ENCODE data around the gene TMEM240.
"Not testable (repeated sequence)": the region's sequence is repeated elsewhere in the genome, so short reads cannot be mapped to it uniquely, and the experiment has no call there.

The TMEM240 gene

DNA sequence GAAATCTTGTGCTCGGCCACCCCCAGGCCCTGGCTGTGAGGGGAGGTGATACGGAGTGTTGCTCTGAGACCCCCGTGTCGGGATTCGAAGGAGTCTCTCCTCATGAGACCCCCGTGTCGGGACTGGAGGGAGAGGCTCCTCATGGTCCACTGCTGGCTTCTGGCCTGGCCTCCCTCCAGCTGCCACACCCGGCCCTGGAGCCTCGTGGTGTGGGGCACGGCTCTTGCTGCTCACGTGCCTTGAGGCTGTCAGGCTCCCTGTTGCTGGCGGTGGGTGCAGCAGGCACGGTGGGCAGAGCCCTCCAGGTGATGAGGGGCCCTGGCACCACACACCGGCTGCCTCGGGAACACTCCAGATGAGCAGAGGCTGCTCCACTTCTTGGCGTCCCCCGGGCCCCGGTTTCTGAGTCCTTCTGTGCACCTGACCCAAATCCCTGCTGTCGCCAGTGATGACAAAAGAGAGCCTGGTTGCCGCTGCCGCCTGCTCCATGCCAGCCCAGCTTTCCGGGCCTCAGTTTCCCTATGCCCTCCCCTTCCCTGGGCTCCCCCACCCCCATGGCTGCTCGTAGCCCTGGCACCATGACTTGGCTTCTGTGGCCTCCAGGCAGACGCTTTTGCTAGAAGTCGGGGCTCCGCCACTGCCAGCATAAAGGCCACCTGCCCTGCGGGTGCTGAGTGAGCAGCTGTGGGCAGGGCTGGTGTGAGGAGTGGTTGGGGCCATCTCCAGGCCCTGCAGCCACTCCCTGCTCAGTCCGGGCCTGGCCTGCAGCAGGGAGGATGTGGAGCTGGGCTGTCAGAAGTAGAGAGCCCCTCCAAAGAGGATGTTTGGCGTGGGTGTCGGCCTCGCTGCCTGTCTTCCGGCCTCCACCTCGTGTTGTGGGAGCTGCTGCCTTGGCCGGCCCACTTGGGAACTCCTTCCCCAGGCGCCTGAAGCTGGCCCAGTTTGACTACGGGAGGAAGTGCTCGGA, 11.8 kb downstream of the TMEM240 start:
- DNase-seq (ENCODE audit: insufficient read length) (no peak), FAIRE-seq (no peak)
- TF ChIP-seq POLR2AphosphoS5 (IDR thresholded peaks at IDR 0.05; ENCODE audit: low read depth, low read length) (no peak), TAF1 (IDR thresholded peaks at IDR 0.05; ENCODE audit: borderline replicate concordance, low read depth, low read length) (no peak), POLR2A (IDR thresholded peaks at IDR 0.05; ENCODE audit: low read depth, low read length) (no peak)

DNA sequence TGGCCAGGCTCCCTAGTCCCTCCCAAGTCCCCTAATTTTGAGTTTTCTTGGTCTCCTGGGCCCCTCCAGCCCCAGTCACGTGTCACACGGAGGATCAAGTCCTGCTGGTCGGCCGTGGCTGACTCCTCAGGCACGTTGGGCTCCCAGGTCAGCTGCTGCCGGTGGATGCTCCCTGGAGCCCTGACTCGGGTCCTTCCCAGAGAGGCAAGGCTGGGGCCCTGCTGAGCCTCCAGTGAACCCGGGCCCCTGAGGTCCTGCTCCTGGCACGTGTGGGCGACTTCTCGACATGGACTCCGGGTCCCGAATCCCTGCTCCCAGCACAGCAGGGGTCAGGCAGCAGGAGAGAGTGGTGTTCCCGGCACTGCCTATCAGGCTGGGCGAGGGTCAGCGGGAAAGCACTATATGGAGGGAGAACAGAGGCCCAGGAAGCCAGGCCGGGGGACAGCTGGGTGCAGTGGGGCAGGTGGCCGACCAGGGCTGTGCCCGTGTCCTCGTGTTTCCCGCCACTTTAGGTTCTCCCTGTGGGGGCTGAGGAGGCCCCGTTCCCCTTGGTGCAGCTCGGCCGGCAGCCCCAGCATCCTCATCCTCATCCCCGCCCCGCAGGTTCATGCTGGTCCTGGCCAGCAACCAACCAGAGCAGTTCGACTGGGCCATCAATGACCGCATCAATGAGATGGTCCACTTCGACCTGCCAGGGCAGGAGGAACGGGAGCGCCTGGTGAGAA, 13.2 kb downstream of the TMEM240 start:
- TF ChIP-seq POLR2A (IDR thresholded peaks at IDR 0.05; ENCODE audit: low read depth, low read length) (no peak), TAF1 (IDR thresholded peaks at IDR 0.05; ENCODE audit: borderline replicate concordance, low read depth, low read length) (no peak), POLR2AphosphoS5 (IDR thresholded peaks at IDR 0.05; ENCODE audit: low read depth, low read length) (no peak)
- no peak for FAIRE-seq
- no peak for DNase-seq (ENCODE audit: insufficient read length)

GRCh38 chr1:1526476-1526875, 13.9 kb downstream of the TMEM240 start:
- DNase-seq (ENCODE audit: insufficient read length): not testable (repeated sequence)

GRCh38 chr1:1524750-1525383, 15.6 kb downstream of the TMEM240 start:
- FAIRE-seq; DNase-seq (ENCODE audit: insufficient read length): not testable (repeated sequence)

More at GRCh38 chr1:1526476-1526875, 13.9 kb downstream of the TMEM240 start:
- not testable (repeated sequence) for FAIRE-seq

GRCh38 chr1:1523651-1524050, 16.8 kb downstream of the TMEM240 start:
- DNase-seq (ENCODE audit: insufficient read length); FAIRE-seq: not testable (repeated sequence)

DNA sequence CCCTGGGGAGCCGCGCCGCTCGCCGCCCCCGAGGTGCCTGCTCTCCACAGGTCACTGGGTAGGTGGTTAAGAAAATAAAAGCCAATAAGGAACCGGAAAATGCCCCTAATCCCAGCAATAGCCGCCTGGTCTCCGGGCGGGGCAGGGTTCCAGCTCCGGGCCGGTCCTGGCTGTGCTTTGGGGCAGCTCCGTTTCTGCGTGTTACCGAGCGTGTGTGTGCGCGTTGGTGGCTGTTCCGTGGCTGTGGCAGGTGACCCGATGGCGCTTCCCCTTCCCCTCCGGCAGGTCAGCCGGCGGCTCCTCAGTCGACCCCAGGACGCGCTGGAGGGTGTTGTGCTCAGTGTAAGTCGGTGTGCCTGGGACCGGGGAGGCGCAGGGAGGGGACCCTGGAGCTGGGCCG, 17.2 kb downstream of the TMEM240 start:
- FAIRE-seq; DNase-seq (ENCODE audit: insufficient read length): not testable (repeated sequence)

DNA sequence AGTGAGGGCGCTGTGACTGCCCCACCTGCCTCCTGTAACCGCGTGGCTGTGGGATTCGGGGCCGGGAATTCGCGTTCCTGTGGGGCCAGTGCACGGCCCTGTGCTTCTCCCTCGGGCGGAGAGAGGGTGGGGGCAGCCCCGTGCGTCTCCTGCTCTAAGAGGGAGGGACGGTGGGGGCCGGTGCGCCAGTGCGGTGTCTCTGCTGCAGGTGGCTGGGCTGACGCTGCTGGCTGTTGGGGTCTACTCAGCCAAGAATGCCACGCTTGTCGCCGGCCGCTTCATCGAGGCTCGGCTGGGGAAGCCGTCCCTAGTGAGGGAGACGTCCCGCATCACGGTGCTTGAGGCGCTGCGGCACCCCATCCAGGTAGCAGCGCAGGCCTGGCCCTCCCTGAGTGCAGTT, 17.9 kb downstream of the TMEM240 start:
- not testable (repeated sequence) for DNase-seq (ENCODE audit: insufficient read length); FAIRE-seq

DNA sequence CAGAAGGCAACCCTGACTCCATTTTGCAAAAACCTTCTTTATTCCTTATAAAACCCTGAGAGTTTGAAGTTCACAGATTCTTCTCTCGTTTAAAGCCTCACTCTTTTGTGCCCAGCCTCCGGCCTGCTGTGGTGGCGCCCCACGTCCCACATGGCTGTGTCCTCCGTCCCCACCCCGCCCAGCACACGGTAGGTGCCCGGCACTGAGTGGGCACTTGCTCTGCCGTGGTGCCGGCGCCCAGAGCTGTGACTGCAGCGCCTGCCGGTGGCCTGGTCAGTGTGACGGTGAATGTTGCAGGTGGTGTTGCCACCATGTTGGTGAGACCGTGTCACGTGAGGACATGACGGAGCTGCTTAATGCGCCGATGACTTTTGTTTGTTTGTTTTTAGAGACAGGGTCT, 19.1 kb downstream of the TMEM240 start:
- FAIRE-seq: no peak

DNA sequence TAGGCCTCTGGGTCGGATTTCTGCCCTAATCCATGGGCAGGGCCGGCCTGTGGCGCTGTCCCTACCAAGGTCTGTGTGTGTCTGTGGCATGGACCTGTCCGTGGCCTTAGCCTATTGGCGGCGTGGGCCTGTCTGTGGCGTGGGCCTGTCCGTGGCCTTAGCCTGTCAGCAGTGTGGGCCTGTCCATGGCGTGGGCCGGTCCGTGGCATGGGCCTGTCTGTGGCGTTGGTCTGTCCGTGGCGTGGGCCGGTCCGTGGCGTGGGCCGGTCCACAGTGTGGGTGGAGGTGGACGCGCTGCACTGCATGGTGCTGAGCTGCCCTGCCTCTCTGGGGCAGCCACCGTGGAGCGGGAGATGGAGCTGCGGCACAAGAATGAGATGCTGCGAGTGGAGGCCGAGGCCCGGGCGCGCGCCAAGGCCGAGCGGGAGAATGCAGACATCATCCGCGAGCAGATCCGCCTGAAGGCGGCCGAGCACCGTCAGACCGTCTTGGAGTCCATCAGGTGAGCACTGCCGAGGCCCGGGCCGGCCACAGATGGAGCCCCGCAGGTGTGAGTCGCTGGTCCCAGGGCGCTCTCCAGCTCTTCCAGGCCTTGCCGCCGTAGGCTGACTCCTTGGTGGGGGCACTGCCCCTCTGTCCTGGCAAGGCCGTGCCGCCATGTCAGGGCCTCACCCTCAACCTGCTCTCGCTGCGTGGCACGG, 20.5 kb downstream of the TMEM240 start:
- not testable (repeated sequence) for DNase-seq (ENCODE audit: insufficient read length); FAIRE-seq

More for the DNA sequence above, 19.1 kb downstream of the TMEM240 start:
- TF ChIP-seq TAF1 (IDR thresholded peaks at IDR 0.05; ENCODE audit: borderline replicate concordance, low read depth, low read length): no peak
- no peak for TF ChIP-seq POLR2A (IDR thresholded peaks at IDR 0.05; ENCODE audit: low read depth, low read length)
- TF ChIP-seq POLR2AphosphoS5 (IDR thresholded peaks at IDR 0.05; ENCODE audit: low read depth, low read length): no peak
- no peak for DNase-seq (ENCODE audit: insufficient read length)

DNA sequence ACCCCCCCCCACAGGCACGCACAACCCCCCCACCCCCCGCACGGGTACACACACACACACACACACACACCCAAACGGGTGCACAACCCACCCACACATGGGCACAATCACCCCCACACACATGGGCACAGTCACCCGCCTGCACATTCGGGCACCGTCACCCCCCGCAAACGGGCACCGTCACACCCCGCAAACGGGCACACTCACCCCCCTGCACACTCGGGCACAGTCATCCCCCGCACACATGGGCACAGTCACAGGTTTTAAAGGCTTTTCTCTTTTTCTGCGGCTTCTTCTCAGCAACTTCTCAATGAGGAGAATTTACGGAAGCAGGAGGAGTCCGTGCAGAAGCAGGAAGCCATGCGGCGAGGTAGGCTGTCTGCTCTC, 21.8 kb downstream of the TMEM240 start:
- DNase-seq (ENCODE audit: insufficient read length); FAIRE-seq: not testable (repeated sequence)

DNA sequence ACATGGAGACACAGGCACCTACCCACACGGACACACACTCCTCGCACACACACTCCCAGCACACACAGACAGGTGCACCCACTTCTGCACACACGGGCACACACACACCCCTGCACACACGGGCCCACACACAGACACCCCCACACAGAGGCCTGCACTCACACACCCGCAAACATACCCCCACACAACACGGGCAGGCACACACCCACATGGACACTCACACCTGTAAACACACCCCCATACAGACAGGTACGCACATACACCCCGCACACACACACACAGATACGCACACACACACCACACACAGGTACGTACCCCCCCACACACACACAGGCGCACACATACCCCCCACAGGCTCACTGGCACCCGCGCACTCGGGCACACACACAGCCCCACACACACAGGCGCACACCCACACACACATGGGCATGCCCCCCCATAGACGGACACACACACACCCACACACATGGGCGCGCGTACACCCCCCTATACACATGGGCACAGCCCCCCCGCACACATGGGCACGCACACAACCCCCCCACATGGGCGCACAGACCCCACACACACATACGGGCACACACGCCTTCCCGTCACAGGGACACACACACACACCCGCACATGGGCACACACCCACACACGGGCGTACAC, 22.3 kb downstream of the TMEM240 start:
- no peak for DNase-seq (ENCODE audit: insufficient read length)
- FAIRE-seq: no peak
- TF ChIP-seq POLR2A (IDR thresholded peaks at IDR 0.05; ENCODE audit: low read depth, low read length) (no peak), POLR2AphosphoS5 (IDR thresholded peaks at IDR 0.05; ENCODE audit: low read depth, low read length) (no peak), TAF1 (IDR thresholded peaks at IDR 0.05; ENCODE audit: borderline replicate concordance, low read depth, low read length) (no peak)

DNA sequence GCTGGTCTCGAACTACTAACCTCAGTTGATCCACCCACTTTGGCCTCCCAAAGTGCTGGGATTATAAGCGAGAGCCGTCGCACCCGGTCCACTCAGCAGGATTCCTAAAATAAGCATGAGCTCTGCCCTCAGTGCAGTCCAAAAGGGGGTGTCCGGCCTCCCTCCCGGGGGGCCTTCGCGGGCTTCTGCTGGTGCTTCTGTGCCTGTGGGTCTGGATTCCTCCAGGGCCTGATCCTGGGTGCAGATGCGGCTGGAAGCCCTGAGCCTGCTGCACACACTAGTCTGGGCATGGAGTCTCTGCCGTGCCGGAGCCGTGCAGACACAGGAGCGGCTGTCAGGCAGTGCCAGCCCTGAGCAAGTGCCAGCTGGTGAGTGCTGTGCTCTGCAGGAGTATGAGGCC, 23.5 kb downstream of the TMEM240 start:
- not testable (repeated sequence) for FAIRE-seq; DNase-seq (ENCODE audit: insufficient read length)

- not testable (repeated sequence) for FAIRE-seq; DNase-seq (ENCODE audit: insufficient read length)
These were observed 26.0 kb downstream of the TMEM240 start for GRCh38 chr1:1514376-1514775.

GRCh38 chr1:1513675-1514074, 26.7 kb downstream of the TMEM240 start:
- DNase-seq (ENCODE audit: insufficient read length); FAIRE-seq: not testable (repeated sequence)

DNA sequence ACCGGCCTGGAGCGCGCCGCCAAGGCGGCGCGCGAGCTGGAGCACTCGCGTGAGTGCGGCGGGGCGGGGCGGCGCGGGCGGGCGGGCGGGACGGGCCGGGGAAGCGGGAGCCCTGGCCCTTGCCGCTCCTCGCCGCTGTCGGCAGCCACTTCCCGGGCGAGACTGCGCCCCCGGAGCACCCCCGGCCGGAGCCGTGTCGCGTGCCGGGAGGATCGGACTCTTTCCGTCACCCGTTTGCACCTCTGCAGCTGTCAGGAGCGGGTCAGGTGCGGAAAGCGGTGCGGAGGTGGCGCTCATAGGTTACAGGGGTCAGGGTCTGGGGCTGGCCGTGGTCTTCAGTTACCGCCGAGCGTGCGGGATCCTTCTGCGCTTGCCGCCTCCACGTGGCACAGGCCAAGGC, 28.0 kb downstream of the TMEM240 start:
- DNase-seq (ENCODE audit: insufficient read length); FAIRE-seq: not testable (repeated sequence)

Measured in GM12892 (cell line).